Fibroblast of pulmonary artery (primary cell): ENCODE measurements around the gene ZMIZ2.

Experiments used
- DNase-seq: peaks from one replicate; pipeline ENCODE4 v3.0.0-alpha.2; 2010; ENCODE audit warnings: low read depth
- H3K4me3 ChIP-seq: replicated peaks from 2 replicates; pipeline ENCODE4 v1.5.1; 2011; ENCODE audit warnings: low read depth, mild to moderate bottlenecking, control low read depth, low read length, moderate library complexity
- CTCF ChIP-seq: IDR thresholded peaks from 2 replicates; pipeline ENCODE4 v1.5.1; 2011; ENCODE audit warnings: mild to moderate bottlenecking, control low read depth, low read length, inconsistent platforms; ENCODE audit errors: missing control alignments

The ZMIZ2 gene

GRCh38 chr7:44757739-44758138, 9.1 kb downstream of the ZMIZ2 start:
- no peak overlapping the region for H3K4me3 ChIP-seq
- DNase-seq: no peak
- no peak for TF ChIP-seq CTCF

GRCh38 chr7:44759246-44759645, 10.6 kb downstream of the ZMIZ2 start:
- no peak for DNase-seq
- TF ChIP-seq CTCF: no peak
- H3K4me3 ChIP-seq: no peak overlapping the region

GRCh38 chr7:44760034-44760580, 11.5 kb downstream of the ZMIZ2 start:
- no peak for TF ChIP-seq CTCF
- H3K4me3 ChIP-seq: no peak overlapping the region
- no peak for DNase-seq

GRCh38 chr7:44761207-44762161, 12.8 kb downstream of the ZMIZ2 start:
- TF ChIP-seq CTCF: no peak
- DNase-seq: no peak
- no peak overlapping the region for H3K4me3 ChIP-seq

- no peak for TF ChIP-seq CTCF
- H3K4me3 ChIP-seq: no peak overlapping the region
- no peak for DNase-seq
These were observed 13.7 kb downstream of the ZMIZ2 start for GRCh38 chr7:44762300-44762699.

GRCh38 chr7:44762726-44763522, 14.3 kb downstream of the ZMIZ2 start:
- no peak for TF ChIP-seq CTCF
- DNase-seq: no peak
- H3K4me3 ChIP-seq: no peak overlapping the region
